Measurements from ENCODE around the gene RBM41.

- TF ChIP-seq POLR2AphosphoS5 (IDR thresholded peaks at IDR 0.05; ENCODE audit: borderline replicate concordance, low read depth, low read length): no peak
- TF ChIP-seq EZH2 (IDR thresholded peaks at IDR 0.05): no peak
These were observed 11.2 kb downstream of the RBM41 start for GRCh38 chrX:107107459-107107858.
